ENCODE data around the gene MSRB3. TPM values are rescaled to one million over a fixed set of nuclear protein-coding genes. Genes with fewer than 3 reads are reported as not detected.

Gene MSRB3
- total RNA-seq, 3 donors from 2014 or later = 8.1 to 154 (median 18.3) TPM

DNA sequence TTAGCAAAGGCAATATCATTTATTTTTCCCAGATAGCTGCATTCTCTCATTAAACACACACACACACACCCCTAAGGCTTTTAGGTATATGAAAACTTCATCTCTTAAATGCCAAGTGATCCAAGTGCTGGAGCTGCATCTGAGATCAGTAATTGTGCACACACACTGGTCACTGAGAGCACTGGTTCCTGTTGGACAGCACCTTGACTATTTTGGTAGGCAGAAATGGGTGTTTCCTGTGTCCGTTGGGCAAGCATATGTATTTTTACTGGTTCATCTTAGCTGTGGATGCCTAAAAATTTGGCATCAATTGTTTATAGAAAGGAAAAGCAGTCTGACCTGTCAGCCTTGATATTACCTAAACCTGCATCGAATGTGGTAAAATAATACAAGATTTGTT is 182.5 kb downstream of the MSRB3 start:
- intact Hi-C loops (cut with DNase I, micrococcal nuclease) = no loop called here
- TF ChIP-seq, protein P1, sequence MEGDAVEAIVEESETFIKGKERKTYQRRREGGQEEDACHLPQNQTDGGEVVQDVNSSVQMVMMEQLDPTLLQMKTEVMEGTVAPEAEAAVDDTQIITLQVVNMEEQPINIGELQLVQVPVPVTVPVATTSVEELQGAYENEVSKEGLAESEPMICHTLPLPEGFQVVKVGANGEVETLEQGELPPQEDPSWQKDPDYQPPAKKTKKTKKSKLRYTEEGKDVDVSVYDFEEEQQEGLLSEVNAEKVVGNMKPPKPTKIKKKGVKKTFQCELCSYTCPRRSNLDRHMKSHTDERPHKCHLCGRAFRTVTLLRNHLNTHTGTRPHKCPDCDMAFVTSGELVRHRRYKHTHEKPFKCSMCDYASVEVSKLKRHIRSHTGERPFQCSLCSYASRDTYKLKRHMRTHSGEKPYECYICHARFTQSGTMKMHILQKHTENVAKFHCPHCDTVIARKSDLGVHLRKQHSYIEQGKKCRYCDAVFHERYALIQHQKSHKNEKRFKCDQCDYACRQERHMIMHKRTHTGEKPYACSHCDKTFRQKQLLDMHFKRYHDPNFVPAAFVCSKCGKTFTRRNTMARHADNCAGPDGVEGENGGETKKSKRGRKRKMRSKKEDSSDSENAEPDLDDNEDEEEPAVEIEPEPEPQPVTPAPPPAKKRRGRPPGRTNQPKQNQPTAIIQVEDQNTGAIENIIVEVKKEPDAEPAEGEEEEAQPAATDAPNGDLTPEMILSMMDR (IDR thresholded peaks at IDR 0.05) = no peak
- no peaks in the 10 kb centered on the region for H3K36me3 ChIP-seq (ENCODE audit: low read depth)
- no peaks in the 10 kb centered on the region for H3K4me1 ChIP-seq (ENCODE audit: low read depth)
- DNase-seq (no peak), ATAC-seq (no peak)
- H3K4me3 ChIP-seq = no peak overlapping the region
- H3K9me3 ChIP-seq = no peaks in the 10 kb centered on the region

DNA sequence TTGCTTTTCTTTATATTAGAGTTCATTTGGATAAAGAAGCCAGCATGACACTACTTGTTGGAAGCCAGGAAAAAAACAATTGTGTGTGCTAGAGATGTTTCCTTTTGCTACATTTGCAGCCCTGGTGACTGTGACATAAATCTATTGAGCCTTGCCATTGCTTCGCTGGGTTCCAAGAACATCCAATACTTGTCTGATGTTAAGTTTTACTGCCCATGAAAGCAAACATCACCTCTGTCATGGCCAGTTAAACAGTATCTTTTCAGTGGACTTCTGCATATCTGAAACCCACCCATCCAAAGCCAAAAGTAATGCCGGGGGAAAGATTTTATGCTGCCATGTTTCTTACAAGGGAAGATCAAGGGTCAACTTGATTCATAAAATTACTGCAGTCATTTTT is 184.0 kb downstream of the MSRB3 start:
- intact Hi-C loops (cut with DNase I, micrococcal nuclease) = no loop called here
- Histone ChIP-seq H3K4me3 (no peak overlapping the region), H3K36me3 (ENCODE audit: low read depth) (no peaks in the 10 kb centered on the region), H3K4me1 (ENCODE audit: low read depth) (no peaks in the 10 kb centered on the region), H3K9me3 (no peaks in the 10 kb centered on the region)
- no peak for DNase-seq
- TF ChIP-seq, protein P1 (IDR thresholded peaks at IDR 0.05) = no peak
- ATAC-seq = no peak

DNA sequence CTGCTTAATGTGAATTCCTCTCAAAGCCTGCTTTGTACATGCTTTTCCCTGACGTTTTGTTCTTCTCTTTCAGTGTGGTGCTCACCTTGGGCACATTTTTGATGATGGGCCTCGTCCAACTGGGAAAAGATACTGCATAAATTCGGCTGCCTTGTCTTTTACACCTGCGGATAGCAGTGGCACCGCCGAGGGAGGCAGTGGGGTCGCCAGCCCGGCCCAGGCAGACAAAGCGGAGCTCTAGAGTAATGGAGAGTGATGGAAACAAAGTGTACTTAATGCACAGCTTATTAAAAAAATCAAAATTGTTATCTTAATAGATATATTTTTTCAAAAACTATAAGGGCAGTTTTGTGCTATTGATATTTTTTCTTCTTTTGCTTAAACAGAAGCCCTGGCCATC is 184.6 kb downstream of the MSRB3 start:
- Histone ChIP-seq H3K4me1 (ENCODE audit: low read depth) (no peaks in the 10 kb centered on the region), H3K9me3 (no peaks in the 10 kb centered on the region), H3K36me3 (ENCODE audit: low read depth) (no peaks in the 10 kb centered on the region), H3K4me3 (no peak overlapping the region)
- TF ChIP-seq, protein P1 (IDR thresholded peaks at IDR 0.05) = no peak
- ATAC-seq = no peak
- DNase-seq = no peak
- intact Hi-C loops (cut with DNase I, micrococcal nuclease) = no loop called here

DNA sequence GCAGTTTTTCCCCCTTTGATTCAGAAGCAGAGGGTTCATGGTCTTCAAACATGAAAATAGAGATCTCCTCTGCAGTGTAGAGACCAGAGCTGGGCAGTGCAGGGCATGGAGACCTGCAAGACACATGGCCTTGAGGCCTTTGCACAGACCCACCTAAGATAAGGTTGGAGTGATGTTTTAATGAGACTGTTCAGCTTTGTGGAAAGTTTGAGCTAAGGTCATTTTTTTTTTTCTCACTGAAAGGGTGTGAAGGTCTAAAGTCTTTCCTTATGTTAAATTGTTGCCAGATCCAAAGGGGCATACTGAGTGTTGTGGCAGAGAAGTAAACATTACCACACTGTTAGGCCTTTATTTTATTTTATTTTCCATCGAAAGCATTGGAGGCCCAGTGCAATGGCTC is 185.1 kb downstream of the MSRB3 start:
- Histone ChIP-seq H3K9me3 (no peaks in the 10 kb centered on the region), H3K4me1 (ENCODE audit: low read depth) (no peaks in the 10 kb centered on the region), H3K36me3 (ENCODE audit: low read depth) (no peaks in the 10 kb centered on the region), H3K4me3 (no peak overlapping the region)
- ATAC-seq (no peak), DNase-seq (no peak)
- intact Hi-C loops (cut with DNase I, micrococcal nuclease) = no loop called here
- TF ChIP-seq, protein P1 (IDR thresholded peaks at IDR 0.05) = no peak

DNA sequence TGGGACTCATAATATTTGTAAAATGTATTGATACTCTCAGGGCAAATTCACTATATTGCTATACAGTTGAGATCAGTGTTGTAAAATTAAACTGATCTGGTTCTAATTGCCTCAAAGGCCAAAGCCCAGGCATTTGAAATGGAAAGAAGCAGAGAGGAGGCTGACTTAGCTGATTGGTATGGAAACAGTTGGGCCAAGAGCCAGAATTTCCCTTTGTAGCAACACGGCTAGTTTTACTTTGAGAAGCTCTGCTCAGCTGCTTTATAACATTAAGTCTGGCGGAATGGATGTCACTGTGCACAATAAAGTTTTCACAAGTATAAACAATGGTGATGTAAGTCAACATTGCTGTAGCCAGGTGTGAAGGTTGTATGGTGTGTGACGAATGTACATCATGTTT is 186.4 kb downstream of the MSRB3 start:
- H3K36me3 ChIP-seq (ENCODE audit: low read depth) = no peaks in the 10 kb centered on the region
- ATAC-seq (no peak), DNase-seq (peak in 1 of 3 donors; percentile 7)
- H3K9me3 ChIP-seq = no peaks in the 10 kb centered on the region
- no peak overlapping the region for H3K4me3 ChIP-seq
- H3K4me1 ChIP-seq (ENCODE audit: low read depth) = no peaks in the 10 kb centered on the region
- intact Hi-C loops (cut with DNase I, micrococcal nuclease) = no loop called here
- TF ChIP-seq, protein P1 (IDR thresholded peaks at IDR 0.05) = no peak
